ENCODE measurements around the gene ANKRD65. TPM values are rescaled to one million over a fixed set of nuclear protein-coding genes. Genes with fewer than 3 reads are reported as not detected.
"Not testable (repeated sequence)": the region's sequence is repeated elsewhere in the genome, so short reads cannot be mapped to it uniquely, and the experiment has no call there.

Gene ANKRD65
- total RNA-seq (2014; rRNA removed; shearing (Covaris generic)) = 0.67 TPM in 1 of 2 replicates, not detected in the other

DNA sequence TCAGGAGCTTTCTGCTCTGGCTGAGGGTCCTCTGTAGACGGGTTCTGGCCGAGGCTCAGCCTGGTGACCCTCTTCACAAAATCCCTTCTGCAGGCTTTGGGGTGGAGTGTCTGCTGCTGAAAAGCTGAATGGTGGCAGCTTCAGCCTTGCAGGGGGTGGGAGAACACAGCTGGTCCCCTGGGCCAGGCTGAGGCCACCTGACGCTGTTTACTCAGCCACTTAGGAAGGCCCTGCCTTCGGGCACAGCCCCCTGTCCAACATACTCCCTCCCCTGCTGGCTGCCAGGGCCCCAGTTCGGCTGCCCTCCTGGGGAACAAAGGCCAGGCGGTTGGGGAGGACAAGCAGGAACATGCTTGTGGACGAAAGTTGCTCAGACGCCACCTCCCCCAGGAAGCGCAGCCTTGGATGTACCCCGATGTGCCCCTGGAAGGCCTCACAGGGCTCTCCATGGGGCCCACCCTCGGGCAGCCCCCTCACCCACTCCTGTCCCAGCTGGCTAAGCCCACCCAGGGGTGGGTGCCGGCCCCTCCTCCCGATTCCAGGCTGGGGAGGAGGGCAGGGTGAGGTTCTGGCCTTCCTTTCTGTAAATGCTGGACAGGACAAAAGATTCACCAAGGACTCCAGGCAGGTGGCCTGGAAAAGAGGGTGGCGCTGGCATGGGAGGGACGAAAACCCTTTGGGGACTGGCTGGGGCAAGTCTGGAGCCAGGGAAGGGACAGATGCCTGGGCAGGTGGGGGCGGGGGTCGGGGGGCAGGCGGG lies at the start of gene ANKRD65:
ANKRD65 (minus strand) TSS at position 130 of the 760 bp plus-strand sequence. CDS start 271 bp downstream, outside the sequence.
- Histone ChIP-seq H3K4me3 (ENCODE audit: insufficient read depth, low read depth, low read length) (no peak within 1 kb of the TSS), H3K27me3 (ENCODE audit: control insufficient read depth, insufficient read depth, low read length) (no peaks in the 10 kb centered on the region), H3K36me3 (replicated peaks; ENCODE audit: control insufficient read depth, insufficient read depth, low read length) (no peaks in the 10 kb centered on the region)
- DNase-seq = peak; percentile 66

GRCh38 chr1:1468196-1468985 lies 47.3 kb upstream of the ANKRD65 start:
- H3K36me3 ChIP-seq (replicated peaks; ENCODE audit: control insufficient read depth, insufficient read depth, low read length); H3K27me3 ChIP-seq (ENCODE audit: control insufficient read depth, insufficient read depth, low read length); H3K4me3 ChIP-seq (ENCODE audit: insufficient read depth, low read depth, low read length); DNase-seq: not testable (repeated sequence)

GRCh38 chr1:1463312-1463711 lies 42.2 kb upstream of the ANKRD65 start:
- no peaks in the 10 kb centered on the region for H3K27me3 ChIP-seq (ENCODE audit: control insufficient read depth, insufficient read depth, low read length)
- no peak overlapping the region for H3K4me3 ChIP-seq (ENCODE audit: insufficient read depth, low read depth, low read length)
- no peak for DNase-seq
- no peaks in the 10 kb centered on the region for H3K36me3 ChIP-seq (replicated peaks; ENCODE audit: control insufficient read depth, insufficient read depth, low read length)

DNA sequence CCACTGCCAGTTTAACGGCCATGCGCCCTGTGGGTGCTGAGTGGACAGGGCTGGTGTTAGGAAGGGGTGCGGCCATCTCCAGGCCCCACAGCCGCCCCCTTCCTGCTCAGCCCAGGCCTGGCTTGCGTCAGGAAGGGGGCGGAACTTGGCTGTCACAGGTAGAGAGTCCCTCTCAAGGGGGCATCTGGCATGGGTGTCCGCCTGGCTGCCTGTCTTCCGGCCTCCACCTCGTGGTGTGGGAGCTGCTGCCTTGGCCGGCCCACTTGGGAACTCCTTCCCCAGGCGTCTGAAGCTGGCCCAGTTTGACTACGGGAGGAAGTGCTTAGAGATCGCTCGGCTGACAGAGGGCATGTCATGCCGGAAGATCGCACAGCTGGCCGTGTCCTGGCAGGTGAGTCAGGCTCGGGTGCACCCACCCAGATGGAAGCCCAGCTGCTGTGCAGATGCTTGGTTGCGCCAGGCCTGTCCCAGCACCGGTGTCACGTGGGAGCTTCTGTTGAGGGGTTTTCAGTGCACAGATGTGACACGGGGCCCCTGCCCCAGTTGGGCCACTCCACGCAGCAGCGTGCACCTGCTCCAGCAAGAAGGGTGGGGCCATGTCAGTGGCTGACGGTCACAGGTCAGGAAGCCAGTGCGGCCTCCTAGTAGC lies 41.4 kb upstream of the ANKRD65 start:
- H3K36me3 ChIP-seq (replicated peaks; ENCODE audit: control insufficient read depth, insufficient read depth, low read length) = no peaks in the 10 kb centered on the region
- no peak overlapping the region for H3K4me3 ChIP-seq (ENCODE audit: insufficient read depth, low read depth, low read length)
- no peaks in the 10 kb centered on the region for H3K27me3 ChIP-seq (ENCODE audit: control insufficient read depth, insufficient read depth, low read length)
- peak; percentile 52 for DNase-seq

DNA sequence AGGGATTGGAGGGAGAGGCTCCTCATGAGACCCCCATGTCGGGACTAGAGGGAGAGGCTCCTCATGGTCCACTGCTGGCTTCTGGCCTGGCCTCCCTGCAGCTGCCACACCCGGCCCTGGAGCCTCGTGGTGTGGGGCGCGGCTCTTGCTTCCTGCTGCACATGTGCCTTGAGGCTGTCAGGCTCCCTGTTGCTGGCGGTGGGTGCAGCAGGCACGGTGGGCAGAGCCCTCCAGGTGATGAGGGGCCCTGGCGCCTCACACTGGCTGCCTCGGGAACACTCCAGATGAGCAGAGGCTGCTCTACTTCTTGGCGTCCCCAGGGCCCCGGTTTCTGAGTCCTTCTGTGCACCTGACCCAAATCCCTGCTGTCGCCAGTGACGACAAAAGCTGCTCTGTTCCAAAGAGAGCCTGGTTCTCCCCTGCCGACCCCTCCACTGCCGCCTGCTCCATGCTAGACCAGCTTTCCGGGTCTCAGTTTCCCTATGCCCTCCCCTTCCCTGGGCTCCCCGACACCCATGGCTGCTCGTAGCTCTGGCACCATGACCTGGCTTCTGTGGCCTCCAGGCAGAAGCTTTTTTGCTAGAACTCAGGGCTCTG lies 40.7 kb upstream of the ANKRD65 start:
- Histone ChIP-seq H3K36me3 (replicated peaks; ENCODE audit: control insufficient read depth, insufficient read depth, low read length) (no peaks in the 10 kb centered on the region), H3K27me3 (ENCODE audit: control insufficient read depth, insufficient read depth, low read length) (no peaks in the 10 kb centered on the region), H3K4me3 (ENCODE audit: insufficient read depth, low read depth, low read length) (no peak overlapping the region)
- peak; percentile 21 for DNase-seq

DNA sequence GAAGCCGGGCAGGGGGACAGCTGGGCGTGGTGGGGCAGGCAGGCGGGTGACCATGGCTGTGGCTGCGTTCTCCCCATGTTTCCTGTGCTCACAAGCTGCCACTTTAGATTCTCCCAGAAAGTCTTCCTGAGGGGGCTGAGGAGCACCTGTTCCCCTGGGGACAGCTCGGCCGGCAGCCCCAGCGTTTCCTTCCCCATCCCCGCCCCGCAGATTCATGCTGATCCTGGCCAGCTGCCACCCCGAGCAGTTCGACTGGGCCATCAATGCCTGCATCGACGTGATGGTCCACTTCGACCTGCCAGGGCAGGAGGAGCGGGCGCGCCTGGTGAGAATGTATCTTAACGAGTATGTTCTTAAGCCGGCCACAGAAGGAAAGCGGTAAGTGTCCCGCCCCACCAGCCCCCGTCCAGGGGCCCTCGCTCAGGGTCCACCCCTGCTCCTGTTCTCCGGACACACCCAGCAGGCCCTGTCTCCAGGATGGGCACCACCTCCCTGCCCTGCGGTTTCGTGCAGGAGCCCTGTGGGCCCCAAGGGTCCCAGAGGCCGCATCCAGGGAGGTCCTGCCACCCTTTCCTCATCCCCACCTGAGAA lies 39.6 kb upstream of the ANKRD65 start:
- H3K4me3 ChIP-seq (ENCODE audit: insufficient read depth, low read depth, low read length) = no peak overlapping the region
- H3K36me3 ChIP-seq (replicated peaks; ENCODE audit: control insufficient read depth, insufficient read depth, low read length) = no peaks in the 10 kb centered on the region
- H3K27me3 ChIP-seq (ENCODE audit: control insufficient read depth, insufficient read depth, low read length) = no peaks in the 10 kb centered on the region
- DNase-seq = peak; percentile 20

DNA sequence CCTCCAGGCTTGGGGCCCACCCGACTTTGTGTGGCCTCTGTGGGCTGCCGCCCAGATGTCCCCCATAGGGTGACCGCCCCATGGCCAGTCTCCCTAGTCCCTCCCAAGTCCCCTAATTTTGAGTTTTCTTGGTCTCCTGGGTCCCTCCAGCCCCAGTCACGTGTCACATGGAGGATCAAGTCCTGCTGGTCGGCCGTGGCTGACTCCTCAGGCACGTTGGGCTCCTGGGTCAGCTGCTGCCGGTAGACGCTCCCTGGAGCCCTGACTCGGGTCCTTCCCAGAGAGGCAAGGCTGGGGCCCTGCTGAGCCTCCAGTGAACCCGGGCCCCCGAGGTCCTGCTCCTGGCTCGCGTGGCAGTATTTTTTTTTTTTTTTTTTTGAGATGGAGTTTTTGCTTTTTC lies 38.6 kb upstream of the ANKRD65 start:
- DNase-seq; H3K4me3 ChIP-seq (ENCODE audit: insufficient read depth, low read depth, low read length); H3K27me3 ChIP-seq (ENCODE audit: control insufficient read depth, insufficient read depth, low read length); H3K36me3 ChIP-seq (replicated peaks; ENCODE audit: control insufficient read depth, insufficient read depth, low read length): not testable (repeated sequence)

- not testable (repeated sequence) for H3K36me3 ChIP-seq (replicated peaks; ENCODE audit: control insufficient read depth, insufficient read depth, low read length); DNase-seq; H3K27me3 ChIP-seq (ENCODE audit: control insufficient read depth, insufficient read depth, low read length); H3K4me3 ChIP-seq (ENCODE audit: insufficient read depth, low read depth, low read length)
These were observed 38.1 kb upstream of the ANKRD65 start for GRCh38 chr1:1459156-1459555.

- H3K36me3 ChIP-seq (replicated peaks; ENCODE audit: control insufficient read depth, insufficient read depth, low read length); DNase-seq; H3K4me3 ChIP-seq (ENCODE audit: insufficient read depth, low read depth, low read length); H3K27me3 ChIP-seq (ENCODE audit: control insufficient read depth, insufficient read depth, low read length): not testable (repeated sequence)
These were observed 35.7 kb upstream of the ANKRD65 start for GRCh38 chr1:1456683-1457255.

GRCh38 chr1:1455934-1456333 lies 34.9 kb upstream of the ANKRD65 start:
- not testable (repeated sequence) for H3K27me3 ChIP-seq (ENCODE audit: control insufficient read depth, insufficient read depth, low read length); H3K36me3 ChIP-seq (replicated peaks; ENCODE audit: control insufficient read depth, insufficient read depth, low read length); H3K4me3 ChIP-seq (ENCODE audit: insufficient read depth, low read depth, low read length); DNase-seq

DNA sequence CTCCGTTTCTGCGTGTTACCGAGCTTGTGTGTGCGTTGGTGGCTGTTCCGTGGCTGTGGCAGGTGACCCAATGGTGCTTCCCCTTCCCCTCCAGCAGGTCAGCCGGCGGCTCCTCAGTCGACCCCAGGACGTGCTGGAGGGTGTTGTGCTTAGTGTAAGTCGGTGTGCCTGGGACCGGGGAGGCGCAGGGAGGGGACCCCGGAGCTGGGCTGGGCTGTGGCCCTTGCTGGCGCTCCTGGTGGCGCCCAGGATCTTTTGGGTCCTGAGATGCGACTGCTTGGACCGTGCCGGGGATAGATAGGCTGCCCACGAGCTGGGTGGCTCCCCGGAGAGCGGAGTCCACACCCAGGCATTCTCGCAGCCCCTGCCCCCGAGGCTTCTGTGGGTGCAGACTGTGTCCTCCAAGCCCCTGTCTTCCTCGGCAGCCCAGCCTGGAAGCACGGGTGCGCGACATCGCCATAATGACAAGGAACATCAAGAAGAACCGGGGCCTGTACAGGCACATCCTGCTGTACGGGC lies 34.3 kb upstream of the ANKRD65 start:
- DNase-seq = no peak
- Histone ChIP-seq H3K4me3 (ENCODE audit: insufficient read depth, low read depth, low read length) (no peak overlapping the region), H3K36me3 (replicated peaks; ENCODE audit: control insufficient read depth, insufficient read depth, low read length) (no peaks in the 10 kb centered on the region), H3K27me3 (ENCODE audit: control insufficient read depth, insufficient read depth, low read length) (no peaks in the 10 kb centered on the region)

GRCh38 chr1:1454286-1455056 lies 33.4 kb upstream of the ANKRD65 start:
- not testable (repeated sequence) for H3K36me3 ChIP-seq (replicated peaks; ENCODE audit: control insufficient read depth, insufficient read depth, low read length); DNase-seq; H3K4me3 ChIP-seq (ENCODE audit: insufficient read depth, low read depth, low read length); H3K27me3 ChIP-seq (ENCODE audit: control insufficient read depth, insufficient read depth, low read length)

GRCh38 chr1:1452882-1453281 lies 31.8 kb upstream of the ANKRD65 start:
- no peak overlapping the region for H3K4me3 ChIP-seq (ENCODE audit: insufficient read depth, low read depth, low read length)
- H3K36me3 ChIP-seq (replicated peaks; ENCODE audit: control insufficient read depth, insufficient read depth, low read length) = no peaks in the 10 kb centered on the region
- DNase-seq = no peak
- no peaks in the 10 kb centered on the region for H3K27me3 ChIP-seq (ENCODE audit: control insufficient read depth, insufficient read depth, low read length)
